Chondrocyte (in vitro differentiated cells): Measurements from ENCODE around the gene IFI27L2. TPM values are rescaled to one million over a fixed set of nuclear protein-coding genes. Genes with fewer than 3 reads are reported as not detected.

Experiments
- DNase-seq: peaks from one replicate; pipeline ENCODE4 v3.0.0; 2021; ENCODE audit warnings: mixed read lengths, low spot score
- H3K27ac Mint-ChIP-seq: one replicate; pipeline ENCODE4 v1.8.0; 2021; ENCODE audit warnings: mild to moderate bottlenecking, moderate library complexity, mixed read lengths; ENCODE audit not compliant: unreplicated experiment
- H3K27me3 Mint-ChIP-seq: 2 replicates; pipeline ENCODE4 v1.8.0; 2021; ENCODE audit warnings: low read depth, mixed read lengths
- H3K36me3 Mint-ChIP-seq: 2 replicates; pipeline ENCODE4 v1.8.0; 2021; ENCODE audit warnings: low read depth, mixed read lengths
- H3K4me1 Mint-ChIP-seq: 2 replicates; pipeline ENCODE4 v1.8.0; 2021; ENCODE audit warnings: low read depth, mild to moderate bottlenecking, mixed read lengths
- H3K4me3 Mint-ChIP-seq: one replicate; pipeline ENCODE4 v1.8.0; 2021; ENCODE audit warnings: mild to moderate bottlenecking, moderate library complexity, mixed read lengths; ENCODE audit not compliant: unreplicated experiment
- H3K9me3 Mint-ChIP-seq: 2 replicates; pipeline ENCODE4 v1.8.0; 2021; ENCODE audit warnings: low read depth, mixed read lengths
- CTCF ChIP-seq: fragments of 200-600 bp; sonication (generic); IDR thresholded peaks from 2 replicates; pipeline ENCODE4 v1.5.0; 2021; ENCODE audit warnings: antibody characterized with exemption, mild to moderate bottlenecking, moderate library complexity
- total RNA-seq: library from RNA; stranded (reverse); gene quantifications from 3 replicates; pipeline ENCODE4 v1.2.1, GENCODE V29; 2021

Gene IFI27L2
- total RNA-seq, 1 donor from 2014 or later, result 66.8 TPM

- H3K9me3 Mint-ChIP-seq, result peaks cover 4% of the 10 kb centered on the region
- peak overlapping the region; percentile 99 for H3K27ac Mint-ChIP-seq
- H3K27me3 Mint-ChIP-seq, result no peaks in the 10 kb centered on the region
- H3K4me1 Mint-ChIP-seq, result peaks cover 44% of the 10 kb centered on the region
- no peak for TF ChIP-seq CTCF
- peak overlapping the region; percentile 100 for H3K4me3 Mint-ChIP-seq
- no peak for DNase-seq
- H3K36me3 Mint-ChIP-seq, result peaks cover 13% of the 10 kb centered on the region
Measured at GRCh38 chr14:94081386-94081820, 48.0 kb downstream of the IFI27L2 start.

DNA sequence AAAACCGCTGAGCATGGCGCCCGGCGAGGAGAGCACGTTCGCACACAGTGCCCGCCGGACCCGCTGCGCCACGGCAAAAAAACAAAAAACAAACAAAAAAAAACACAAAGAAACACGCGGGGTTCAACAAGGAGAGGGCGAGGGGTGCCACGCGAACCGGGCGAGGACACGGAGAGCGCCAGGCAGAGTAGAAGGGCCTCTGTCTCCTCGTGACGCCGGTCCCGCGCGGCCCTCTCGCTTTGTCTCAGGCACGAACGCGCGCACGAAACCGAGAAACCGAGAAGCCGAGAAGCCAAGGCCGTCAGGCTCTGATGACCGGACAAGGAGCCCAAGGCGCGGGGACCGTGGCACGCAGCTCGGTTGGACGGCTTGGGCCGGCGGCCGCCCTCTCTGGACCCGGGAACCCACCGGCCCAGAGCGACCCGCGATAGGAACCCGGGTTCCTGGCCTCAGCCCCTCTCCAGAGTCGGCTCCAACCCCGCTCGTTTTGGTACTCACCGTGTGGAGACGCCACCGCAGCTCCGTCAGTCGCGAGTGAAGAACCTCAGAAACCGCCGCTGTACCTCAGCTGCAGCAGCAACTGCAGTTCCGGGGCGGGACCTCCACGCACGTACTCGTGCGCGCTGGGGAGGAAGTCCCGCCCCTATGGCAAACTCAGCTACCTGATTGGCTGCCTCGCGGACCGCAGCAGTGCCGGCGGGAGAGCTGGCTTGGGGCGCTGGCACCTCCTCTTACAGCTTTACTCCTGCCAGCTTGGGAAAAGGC lies 48.6 kb downstream of the IFI27L2 start, which contains the start of the genes DDX24 and IFI27L1:
TSS of gene DDX24 (minus strand) at position 582 of the 765 bp plus-strand sequence. CDS start 1,460 bp downstream, outside the sequence.
TSS of gene IFI27L1 (plus strand) at position 690 of the 765 bp plus-strand sequence. CDS start 15,628 bp downstream, outside the sequence.
- peaks cover 44% of the 10 kb centered on the region for H3K4me1 Mint-ChIP-seq
- H3K27me3 Mint-ChIP-seq, result no peaks in the 10 kb centered on the region
- TF ChIP-seq CTCF, result no peak
- peak; percentile 98 for DNase-seq
- no peaks in the 10 kb centered on the region for H3K9me3 Mint-ChIP-seq
- peaks cover 11% of the 10 kb centered on the region for H3K36me3 Mint-ChIP-seq
- peak within 1 kb of the TSS; percentile 99 for H3K27ac Mint-ChIP-seq
- H3K4me3 Mint-ChIP-seq, result peak within 1 kb of the TSS; percentile 100

DNA sequence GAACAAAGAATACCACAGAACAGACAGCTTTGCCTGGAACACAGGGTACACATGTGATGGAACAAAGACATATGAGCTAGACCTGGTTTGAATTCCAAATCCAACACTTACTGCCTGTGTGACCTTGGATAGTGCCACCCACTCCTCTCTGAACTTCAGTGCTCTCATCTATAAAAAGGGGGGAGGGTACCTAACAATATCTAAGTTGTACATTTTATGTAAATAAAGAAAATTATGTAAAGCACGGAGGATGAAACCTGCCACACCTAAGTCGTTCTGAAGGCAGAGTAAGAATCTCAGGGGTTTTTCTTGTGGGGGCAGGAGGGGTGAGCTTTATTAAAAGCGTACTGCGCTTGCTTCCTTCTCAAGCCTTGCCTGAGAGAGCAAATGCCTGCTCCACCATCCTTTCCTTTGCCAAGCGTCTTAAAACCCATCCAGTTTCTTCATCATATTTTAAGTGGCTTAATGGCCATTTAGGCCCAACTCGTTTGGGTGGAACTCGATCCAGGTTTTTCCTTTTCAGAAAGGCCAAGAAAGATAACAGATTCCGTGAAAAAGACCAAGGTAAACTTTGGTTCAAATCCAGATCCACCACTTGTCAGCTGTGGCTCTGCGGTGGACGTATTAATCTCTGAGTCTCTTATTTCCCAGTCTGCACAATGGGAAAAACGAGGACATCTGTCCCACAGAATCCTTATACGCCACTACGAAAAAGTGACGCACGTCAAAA lies 49.3 kb downstream of the IFI27L2 start:
- Mint-ChIP-seq H3K9me3 (peaks cover 7% of the 10 kb centered on the region), H3K36me3 (peaks cover 18% of the 10 kb centered on the region), H3K27me3 (no peaks in the 10 kb centered on the region), H3K27ac (peak overlapping the region; percentile 99), H3K4me1 (peaks cover 51% of the 10 kb centered on the region), H3K4me3 (peak overlapping the region; percentile 100)
- TF ChIP-seq CTCF, result no peak
- no peak for DNase-seq

GRCh38 chr14:94077823-94078222 lies 51.6 kb downstream of the IFI27L2 start:
- Mint-ChIP-seq H3K27me3 (no peaks in the 10 kb centered on the region), H3K4me3 (no peak overlapping the region), H3K4me1 (peaks cover 51% of the 10 kb centered on the region), H3K36me3 (peaks cover 22% of the 10 kb centered on the region), H3K9me3 (peaks cover 16% of the 10 kb centered on the region), H3K27ac (no peak overlapping the region)
- no peak for DNase-seq
- no peak for TF ChIP-seq CTCF

Other genes starting within 250 kb of the IFI27L2 start
- not detected in 3 replicates for gene FAM181A, start 202.3 kb downstream of the IFI27L2 start, total RNA-seq
- gene ASB2, start 153.0 kb downstream of the IFI27L2 start, total RNA-seq, result 0.67 to 1.2 TPM in 2 of 3 replicates, not detected in the other
- gene CCDC197, start 132.3 kb downstream of the IFI27L2 start, total RNA-seq, result not detected in 3 replicates
- gene OTUB2, start 103.3 kb downstream of the IFI27L2 start, total RNA-seq, result 0.99 to 2.1 TPM (median 1.9 TPM) in 3 replicates
- 136 to 151 TPM (median 149 TPM) in 3 replicates for gene DDX24, start 48.4 kb downstream of the IFI27L2 start, total RNA-seq
- 33.0 to 35.0 TPM (median 33.6 TPM) in 3 replicates for gene IFI27L1, start 48.3 kb downstream of the IFI27L2 start, total RNA-seq
- gene IFI27, start 18.9 kb downstream of the IFI27L2 start, total RNA-seq, result 1.5 to 3.3 TPM (median 1.5 TPM) in 3 replicates
- 0.22 TPM in 1 of 3 replicates, not detected in the others for gene PPP4R4, start 44.7 kb upstream of the IFI27L2 start, total RNA-seq
- gene SERPINA10, start 163.7 kb upstream of the IFI27L2 start, total RNA-seq, result not detected in 3 replicates
- gene SERPINA6, start 193.7 kb upstream of the IFI27L2 start, total RNA-seq, result not detected in 3 replicates
- not detected in 3 replicates for gene SERPINA2, start 237.1 kb upstream of the IFI27L2 start, total RNA-seq